ENCODE measurements around the gene MARCHF11. TPM values are rescaled to one million over a fixed set of nuclear protein-coding genes. Genes with fewer than 3 reads are reported as not detected.

The MARCHF11 gene
- total RNA-seq, 4 donors from 2014 or later = not detected

- 60 to 68% methylated on average over 3 of the region's 3 CpGs for WGBS, 2 donors (ENCODE audit: low coverage in 1 of 2)
- no peak overlapping the region for H3K27ac ChIP-seq
- no peak overlapping the region for H3K4me3 ChIP-seq
- in situ Hi-C loops (cut with MboI; ENCODE audit: low pct_ligation_motif_present in 1 of 4, low pct_unique_long_range_greater_than_20kb in 1 of 4, low sequenced_read_pairs in 3 of 4) = no loop called here
- H3K27me3 ChIP-seq = no peaks in the 10 kb centered on the region
- no peaks in the 10 kb centered on the region for H3K4me1 ChIP-seq
- intact Hi-C loops (cut with DNase I; ENCODE audit: low total_unique reads) = no loop called here
- no peak for DNase-seq
- no peaks in the 10 kb centered on the region for H3K36me3 ChIP-seq
- TF ChIP-seq POLR2AphosphoS5 (IDR thresholded peaks at IDR 0.05) = no peak
- TF ChIP-seq POLR2A (IDR thresholded peaks at IDR 0.05) = no peak
- TF ChIP-seq EP300 (IDR thresholded peaks at IDR 0.05; ENCODE audit: low read depth) = no peak
- TF ChIP-seq CTCF (IDR thresholded peaks at IDR 0.05) = no peak
- no peaks in the 10 kb centered on the region for H3K9me3 ChIP-seq
Observed at GRCh38 chr5:16140417-16140816, 39.2 kb downstream of the MARCHF11 start.

DNA sequence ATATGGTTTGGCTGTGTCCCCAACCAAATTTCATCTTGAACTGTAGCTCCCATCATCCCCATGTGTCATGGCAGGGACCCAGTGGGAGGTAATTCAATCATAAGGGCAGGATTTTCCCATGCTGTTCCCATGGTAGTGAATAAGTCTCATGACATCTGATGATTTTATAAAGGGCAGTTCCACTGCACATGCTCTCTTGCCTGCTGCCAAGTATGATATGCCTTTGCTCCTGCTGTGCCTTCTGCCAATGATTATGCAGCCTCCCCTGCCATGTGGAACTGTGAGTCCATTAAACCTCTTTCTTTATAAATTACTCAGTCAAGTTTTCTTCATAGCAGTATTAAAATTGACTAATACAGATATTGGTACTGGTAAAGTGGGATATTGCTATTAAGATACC lies 42.4 kb downstream of the MARCHF11 start:
- Histone ChIP-seq H3K4me1 (no peaks in the 10 kb centered on the region), H3K4me3 (no peak overlapping the region), H3K27me3 (no peaks in the 10 kb centered on the region), H3K9me3 (no peaks in the 10 kb centered on the region), H3K27ac (no peak overlapping the region), H3K36me3 (no peaks in the 10 kb centered on the region)
- TF ChIP-seq POLR2AphosphoS5 (IDR thresholded peaks at IDR 0.05) (no peak), EP300 (IDR thresholded peaks at IDR 0.05; ENCODE audit: low read depth) (no peak), POLR2A (IDR thresholded peaks at IDR 0.05) (no peak), CTCF (IDR thresholded peaks at IDR 0.05) (no peak)
- no peak for DNase-seq
- intact Hi-C loops (cut with DNase I; ENCODE audit: low total_unique reads) (no loop called here), in situ Hi-C loops (cut with MboI; ENCODE audit: low pct_ligation_motif_present in 1 of 4, low pct_unique_long_range_greater_than_20kb in 1 of 4, low sequenced_read_pairs in 3 of 4) (no loop called here)

GRCh38 chr5:16135506-16135905 lies 44.1 kb downstream of the MARCHF11 start:
- Histone ChIP-seq H3K4me1 (no peaks in the 10 kb centered on the region), H3K27me3 (no peaks in the 10 kb centered on the region), H3K27ac (no peak overlapping the region), H3K4me3 (no peak overlapping the region), H3K9me3 (no peaks in the 10 kb centered on the region), H3K36me3 (no peaks in the 10 kb centered on the region)
- 74 to 100% methylated on average over 2 to 3 of the region's 3 CpGs for WGBS, 2 donors (ENCODE audit: low coverage in 1 of 2)
- in situ Hi-C loops (cut with MboI; ENCODE audit: low pct_ligation_motif_present in 1 of 4, low pct_unique_long_range_greater_than_20kb in 1 of 4, low sequenced_read_pairs in 3 of 4) = no loop called here
- no peak for DNase-seq
- intact Hi-C loops (cut with DNase I; ENCODE audit: low total_unique reads) = no loop called here
- TF ChIP-seq EP300 (IDR thresholded peaks at IDR 0.05; ENCODE audit: low read depth) (no peak), POLR2A (IDR thresholded peaks at IDR 0.05) (no peak), POLR2AphosphoS5 (IDR thresholded peaks at IDR 0.05) (no peak), CTCF (IDR thresholded peaks at IDR 0.05) (no peak)

GRCh38 chr5:16135003-16135402 lies 44.6 kb downstream of the MARCHF11 start:
- H3K27ac ChIP-seq = no peak overlapping the region
- H3K27me3 ChIP-seq = no peaks in the 10 kb centered on the region
- no peak for DNase-seq
- no peaks in the 10 kb centered on the region for H3K36me3 ChIP-seq
- intact Hi-C loops (cut with DNase I; ENCODE audit: low total_unique reads) (no loop called here), in situ Hi-C loops (cut with MboI; ENCODE audit: low pct_ligation_motif_present in 1 of 4, low pct_unique_long_range_greater_than_20kb in 1 of 4, low sequenced_read_pairs in 3 of 4) (no loop called here)
- H3K9me3 ChIP-seq = no peaks in the 10 kb centered on the region
- H3K4me3 ChIP-seq = no peak overlapping the region
- 44 to 71% methylated on average over 1 of the region's 1 CpG for WGBS, 2 donors (ENCODE audit: low coverage in 1 of 2)
- no peaks in the 10 kb centered on the region for H3K4me1 ChIP-seq
- TF ChIP-seq POLR2AphosphoS5 (IDR thresholded peaks at IDR 0.05) = no peak
- no peak for TF ChIP-seq CTCF (IDR thresholded peaks at IDR 0.05)

Measured in transverse colon (tissue), 4 donors.